Amniotic stem cell (primary cell): ENCODE results near the gene RGS8.
"Not testable (repeated sequence)": the region's sequence is repeated elsewhere in the genome, so short reads cannot be mapped to it uniquely, and the experiment has no call there.

Source experiments
- DNase-seq: peaks from one replicate; lab custom pipeline; 2025; lab: John Stamatoyannopoulos, UW

RGS8 gene

DNA sequence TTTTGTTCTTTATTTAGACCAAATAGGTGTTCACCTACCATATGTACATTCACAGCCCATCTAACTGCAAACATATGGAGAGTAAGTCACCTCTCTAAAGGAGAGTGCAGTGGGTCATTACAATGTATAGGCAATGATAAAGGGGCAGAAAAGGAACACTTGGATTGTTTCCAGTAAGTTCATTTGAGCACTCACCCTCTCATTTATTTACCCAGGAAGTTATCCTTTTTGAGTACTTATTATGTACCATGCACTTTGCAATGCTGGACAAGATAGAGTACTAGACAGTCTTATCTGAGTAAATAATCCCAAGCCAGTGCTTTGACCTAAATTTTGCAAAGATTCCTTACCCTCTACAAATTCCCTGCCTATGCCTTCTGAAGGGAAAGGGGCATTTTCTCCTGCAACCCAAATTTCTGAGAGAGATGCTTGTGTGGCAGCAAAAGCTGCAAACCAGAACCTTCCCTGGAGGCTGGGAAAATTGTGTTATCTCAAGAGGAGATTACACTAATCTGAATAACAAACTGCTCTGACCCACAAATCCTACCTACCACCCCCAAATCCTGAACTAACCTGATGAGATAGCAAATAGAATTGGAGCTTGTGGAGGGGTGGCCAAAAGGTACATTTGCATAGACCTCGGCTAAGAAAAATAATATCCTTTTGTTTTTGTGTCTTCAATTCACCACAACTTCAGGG is 18.6 kb upstream of the RGS8 start:
- no peak for DNase-seq

DNA sequence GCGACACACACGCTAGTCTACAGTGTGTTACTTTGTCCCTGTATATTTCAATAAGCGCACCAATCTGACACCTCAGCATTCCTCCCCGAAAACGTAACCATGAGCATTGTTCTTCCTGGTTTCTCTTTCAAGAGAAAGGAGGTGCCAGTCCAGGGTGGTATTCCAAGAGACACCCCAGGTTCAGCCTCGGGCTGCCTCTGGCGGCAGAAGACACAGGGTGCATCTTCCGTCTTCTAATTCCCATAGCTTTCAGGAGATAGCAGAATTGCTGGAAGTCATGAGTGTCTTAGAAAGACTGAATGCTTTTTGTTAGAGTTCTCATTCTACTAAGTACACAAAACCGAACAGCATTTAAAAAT is 15.9 kb upstream of the RGS8 start:
- DNase-seq: no peak

DNA sequence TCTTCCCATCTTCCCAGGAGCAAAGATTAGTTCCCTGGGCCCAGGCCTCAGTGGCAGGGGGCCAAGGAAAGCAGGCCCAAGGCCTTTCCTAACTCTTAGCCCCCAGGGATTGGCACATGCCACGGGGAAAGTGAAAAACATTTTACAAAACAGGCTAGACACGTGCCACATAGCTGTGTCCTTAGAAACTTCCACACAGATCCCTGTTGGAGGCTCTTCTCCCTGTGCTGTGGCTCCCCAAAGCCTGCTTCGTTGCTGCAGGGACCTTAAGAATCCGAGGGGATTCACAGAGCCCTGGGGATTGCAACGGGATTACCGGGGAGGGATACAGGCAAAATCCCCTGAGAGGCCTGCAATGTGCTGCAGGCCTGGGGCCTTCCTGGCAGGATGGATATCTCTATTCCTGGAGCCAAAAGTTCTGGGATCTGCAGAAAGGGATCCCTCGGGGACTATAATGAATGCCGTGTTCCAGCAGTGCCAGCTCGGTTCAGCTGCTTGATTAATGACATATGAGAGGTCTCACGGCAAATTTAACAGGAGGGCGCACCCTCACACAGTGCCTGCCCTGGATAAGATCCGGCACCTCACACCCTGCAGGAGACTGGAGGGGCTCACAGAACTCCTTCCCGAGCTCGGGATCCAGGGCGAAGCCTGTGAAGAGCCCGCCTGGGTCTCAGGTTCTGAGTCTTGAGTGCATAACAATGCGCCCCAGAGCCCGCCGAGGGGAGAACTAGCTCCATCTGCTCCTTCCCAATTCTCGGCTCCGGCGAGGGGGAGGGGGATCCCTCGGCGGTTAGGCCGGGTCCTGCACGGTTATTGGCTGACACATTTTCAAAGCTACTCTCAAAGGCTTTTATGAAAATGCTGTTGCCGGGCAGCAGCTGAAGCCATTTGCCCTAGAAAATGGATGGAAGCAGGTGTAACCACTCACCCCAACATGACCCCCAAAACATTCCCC is 15.3 kb upstream of the RGS8 start:
- no peak for DNase-seq

DNA sequence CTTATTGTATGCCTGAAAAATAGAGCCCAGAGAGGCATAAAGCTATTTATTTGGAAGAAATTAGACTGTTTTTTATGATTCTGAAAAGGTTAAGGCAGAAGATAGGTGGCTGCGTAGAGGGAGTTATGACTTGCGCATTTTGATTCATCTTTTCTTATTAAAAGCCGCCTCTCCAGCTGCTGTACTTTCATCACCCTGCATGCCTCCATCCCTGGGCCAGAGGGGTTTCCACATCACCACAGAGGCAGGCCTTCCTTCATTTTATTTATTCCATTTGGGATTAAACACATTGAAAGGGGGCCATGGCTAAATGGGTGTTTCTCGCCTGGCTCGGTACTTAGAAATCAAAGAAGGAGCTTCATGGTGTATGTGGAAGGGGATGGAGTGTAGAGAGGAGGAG is 14.6 kb upstream of the RGS8 start:
- no peak for DNase-seq

DNA sequence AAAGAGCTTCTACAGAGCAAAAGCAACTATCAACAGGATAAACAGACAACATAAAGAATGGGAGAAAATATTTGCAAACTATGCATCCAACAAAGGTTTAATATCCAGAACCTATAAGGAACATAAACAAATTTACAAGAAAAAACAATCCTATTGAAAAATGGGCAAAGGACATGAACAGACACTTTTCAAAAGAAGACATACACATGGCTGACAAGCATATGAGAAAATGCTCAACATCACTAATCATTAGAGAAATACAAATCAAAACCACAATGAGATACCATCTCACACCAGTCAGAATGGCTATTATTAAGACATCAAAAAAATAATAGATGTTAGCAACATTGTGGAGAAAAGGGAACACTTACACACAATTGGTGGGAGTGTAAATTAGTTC is 8.8 kb upstream of the RGS8 start:
- DNase-seq: not testable (repeated sequence)

DNA sequence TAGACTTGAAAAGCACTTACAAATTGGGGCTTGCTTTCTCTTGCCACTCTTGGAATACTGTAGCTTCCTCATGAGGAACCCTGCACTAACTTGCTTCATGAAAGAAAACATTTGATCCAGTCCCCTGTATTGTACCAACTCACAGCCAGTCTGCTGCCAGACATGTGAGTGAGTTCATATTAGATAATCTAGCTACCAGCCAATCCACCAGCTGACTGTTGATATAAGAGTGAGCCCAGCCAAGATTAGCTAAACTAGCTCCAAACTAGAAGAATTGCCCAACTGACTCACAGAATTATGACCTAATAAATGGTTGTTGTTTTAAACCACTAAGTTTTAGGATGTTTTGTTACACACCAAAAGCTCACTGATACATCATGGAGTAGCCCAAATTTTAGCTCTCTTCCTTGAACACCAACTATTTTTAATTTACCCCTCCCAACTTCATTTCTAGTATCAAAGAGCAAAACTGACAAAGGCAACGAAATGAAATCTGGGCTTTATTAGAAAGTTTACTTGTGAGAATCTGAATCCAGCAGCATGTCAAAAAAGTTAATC is 6.6 kb upstream of the RGS8 start:
- no peak for DNase-seq

DNA sequence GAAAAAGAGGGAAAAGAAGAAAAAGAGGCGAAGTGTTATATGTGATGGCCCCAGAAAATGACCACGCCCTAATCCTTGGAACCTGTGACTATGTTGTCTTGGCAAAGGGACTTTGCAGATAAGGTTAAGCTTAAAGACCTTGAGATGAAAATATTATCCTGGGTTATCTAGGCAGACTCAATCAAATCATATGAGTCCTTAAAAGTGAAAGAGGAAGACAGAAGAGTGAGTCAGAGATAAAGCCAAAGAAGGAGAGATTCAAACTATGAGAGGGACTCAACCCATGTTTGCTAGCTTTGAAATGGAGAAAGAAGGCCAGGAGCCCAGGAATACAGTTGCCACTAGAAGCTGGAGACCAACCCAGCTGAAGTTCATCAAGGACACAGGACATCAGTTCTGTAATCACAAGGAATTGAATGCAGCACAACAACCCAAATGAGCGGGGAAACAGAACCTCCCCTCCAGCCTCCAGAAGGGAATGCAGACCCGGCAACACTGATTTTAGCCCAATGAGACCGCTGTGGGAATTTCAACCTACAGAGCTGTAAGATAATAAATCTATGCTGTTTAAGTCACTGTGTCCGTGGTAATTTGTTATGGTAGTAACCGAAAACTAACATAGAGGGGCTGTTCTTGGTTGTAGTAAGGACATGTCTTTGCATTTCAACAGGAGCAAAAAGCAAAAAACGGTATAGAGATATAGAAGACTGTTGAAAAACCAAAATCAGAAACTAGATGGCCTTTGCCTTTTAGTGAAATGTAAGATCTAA is 4.2 kb upstream of the RGS8 start:
- no peak for DNase-seq

DNA sequence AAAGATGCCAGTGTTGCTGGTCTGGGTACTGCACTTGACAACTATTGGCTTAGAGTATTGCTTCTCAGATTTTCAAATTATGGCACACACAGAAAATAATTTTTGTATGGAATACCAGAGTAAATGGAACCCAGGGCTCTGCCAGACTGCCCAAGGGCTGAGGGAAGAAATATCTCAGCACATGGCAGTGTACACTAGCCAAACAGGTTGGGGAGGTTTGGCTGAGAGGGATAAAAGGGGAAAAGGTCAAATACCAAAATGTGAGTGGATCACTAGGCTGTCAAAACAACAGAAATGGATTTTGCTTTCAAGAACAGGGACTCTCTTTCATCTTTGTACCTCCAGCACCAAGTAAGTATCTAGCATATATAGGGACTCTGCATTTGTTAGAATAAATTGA is 3.0 kb upstream of the RGS8 start:
- no peak for DNase-seq

DNA sequence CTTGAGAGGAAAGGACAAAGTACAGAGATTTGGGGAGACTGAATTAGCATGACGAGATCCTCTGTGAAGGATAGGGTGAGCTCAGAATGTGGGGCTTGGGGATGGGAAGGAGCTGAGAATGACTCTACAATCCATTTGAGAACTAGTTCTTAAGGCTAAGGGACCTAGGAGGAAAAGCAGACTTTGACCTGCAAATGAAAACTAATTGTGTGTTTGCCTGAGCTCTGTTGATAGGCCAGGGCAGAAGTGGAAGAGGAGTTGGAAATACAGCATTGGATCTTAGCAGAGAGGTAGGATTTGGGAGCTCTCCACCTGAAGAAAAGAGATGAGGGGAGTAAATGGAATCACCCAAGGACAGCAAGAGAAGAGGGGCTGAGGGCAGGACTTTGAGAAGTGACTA is 2.1 kb upstream of the RGS8 start:
- no peak for DNase-seq

DNA sequence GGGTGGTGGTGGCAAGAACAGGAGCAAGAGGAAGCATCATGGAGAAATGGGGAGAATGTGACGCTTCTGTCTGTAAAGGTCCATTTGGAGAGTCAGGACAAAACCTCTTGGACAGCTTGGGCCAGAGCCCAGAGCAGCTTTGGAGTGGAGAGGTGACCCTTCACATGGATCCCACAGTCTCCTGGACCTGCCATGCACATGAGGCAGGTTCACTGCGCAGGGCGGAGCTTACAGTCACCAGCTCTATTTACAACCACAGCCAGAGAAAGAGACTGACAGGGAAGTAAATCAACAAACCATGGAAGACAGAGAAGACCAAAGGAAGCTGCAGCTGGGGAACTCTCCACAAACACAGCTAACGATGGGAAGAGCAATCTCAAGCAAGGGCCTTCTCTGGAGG is 828 bp upstream of the RGS8 start:
- no peak for DNase-seq

DNA sequence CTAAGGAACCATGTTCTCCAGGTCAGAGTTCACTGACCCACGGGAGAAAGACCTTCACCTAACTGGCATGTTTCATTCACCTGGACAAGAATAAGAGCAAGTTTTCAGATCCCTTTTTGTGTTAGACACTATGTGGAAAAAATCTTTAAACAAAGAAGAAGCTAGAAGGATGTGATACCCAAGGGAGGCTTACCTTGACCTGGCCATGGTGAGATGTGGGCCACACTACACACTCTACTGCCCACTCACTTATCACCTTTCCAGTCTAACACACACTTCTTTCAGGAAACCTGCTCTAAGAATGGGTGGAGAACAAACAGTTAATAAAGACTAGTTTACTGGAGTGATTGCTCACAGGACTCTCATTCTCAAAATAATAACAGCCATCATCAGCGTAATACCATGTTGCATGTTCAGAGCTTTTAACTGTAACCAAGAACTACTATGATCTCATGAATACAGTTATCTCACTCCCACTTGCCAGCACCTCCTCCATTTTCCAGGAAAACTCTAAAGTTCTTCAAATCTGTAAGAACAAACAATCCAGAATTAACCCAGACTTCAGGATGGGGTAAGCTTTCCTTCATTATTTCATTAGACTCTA is 1.4 kb downstream of the RGS8 start:
- no peak for DNase-seq

DNA sequence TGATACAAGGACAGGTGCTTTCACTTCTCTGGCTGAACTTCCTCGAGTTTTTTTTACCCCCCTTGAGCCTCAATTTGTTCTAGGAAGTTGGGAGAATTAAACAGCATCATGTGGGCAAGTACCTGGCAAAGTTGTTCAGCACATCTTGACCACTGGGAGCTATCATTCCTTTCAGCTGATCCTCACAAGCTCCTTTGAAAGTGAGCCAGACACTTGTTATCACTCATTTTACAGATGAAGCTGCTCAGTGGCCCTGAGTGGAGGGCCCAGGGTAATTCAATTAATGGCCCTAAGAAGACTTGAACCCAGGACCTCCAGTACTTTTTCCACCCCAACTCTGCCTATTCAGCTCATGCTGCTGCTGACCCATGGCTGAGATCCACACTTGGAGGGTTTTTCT is 2.0 kb downstream of the RGS8 start:
- DNase-seq: no peak

DNA sequence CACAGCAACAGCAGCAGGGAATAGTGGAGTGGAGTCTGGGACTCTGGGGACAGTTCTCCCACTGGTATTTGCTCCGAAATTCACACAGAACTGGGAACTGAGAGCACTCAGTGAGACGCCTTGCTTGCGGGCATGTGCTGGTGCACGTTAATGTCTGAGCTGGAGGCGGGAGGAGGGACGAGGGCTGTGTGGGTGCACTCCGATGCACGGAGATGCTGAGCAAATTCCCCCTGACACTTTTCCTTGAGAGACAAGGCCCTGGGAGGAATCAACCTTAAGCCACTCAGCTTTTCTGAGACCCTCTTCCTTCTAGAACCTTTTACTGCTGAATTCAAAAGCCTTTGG is 2.8 kb downstream of the RGS8 start:
- DNase-seq: no peak

DNA sequence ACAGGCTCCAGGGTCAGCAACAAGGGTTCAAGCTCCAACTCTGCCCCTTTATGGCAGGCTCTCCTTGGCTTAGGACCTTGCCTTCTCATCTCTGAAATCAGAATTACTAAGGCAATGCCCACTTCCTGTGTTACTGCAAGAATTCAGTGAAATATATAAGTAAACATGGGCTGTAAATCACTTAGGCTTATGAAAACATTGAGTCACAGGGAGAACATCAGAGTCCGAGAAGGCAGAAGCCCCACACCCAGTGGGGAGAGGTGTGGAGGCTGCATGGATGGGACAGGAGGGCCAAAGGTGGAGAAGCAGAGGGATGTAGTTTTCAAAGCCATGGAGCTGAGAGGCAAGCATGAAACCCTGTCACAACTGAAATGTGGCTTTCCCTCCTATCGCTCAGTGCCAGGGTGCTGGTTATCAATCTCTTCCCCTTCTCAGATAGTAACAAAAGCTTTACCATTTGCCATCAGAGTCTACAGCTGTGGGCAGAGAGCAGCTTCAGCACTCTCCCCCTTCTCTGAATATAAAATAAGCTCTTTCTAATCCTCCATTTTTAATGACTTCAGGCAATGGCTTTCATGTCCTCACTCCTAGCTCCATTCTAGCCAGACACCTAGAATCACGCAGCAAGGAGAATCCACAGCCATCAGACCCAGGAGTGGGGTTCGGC is 3.4 kb downstream of the RGS8 start:
- DNase-seq: no peak

DNA sequence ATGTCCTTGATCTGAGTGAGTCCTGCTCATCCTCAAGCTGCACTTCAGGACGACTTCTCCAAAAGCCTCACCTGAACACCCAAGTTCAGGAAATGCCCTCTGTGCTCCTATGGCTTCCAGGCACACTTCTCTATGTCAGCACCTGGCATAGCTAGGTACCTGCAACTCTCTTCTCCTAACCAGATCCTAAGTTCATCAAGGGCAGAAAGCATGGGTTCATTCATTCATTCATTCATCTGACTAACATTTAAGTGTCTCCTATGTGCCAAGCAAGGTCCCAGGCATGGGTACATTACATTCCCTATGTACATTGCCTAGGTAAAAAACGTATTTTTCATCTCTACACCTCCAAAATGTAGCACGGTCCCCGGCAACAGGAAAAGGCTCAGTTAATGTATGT is 4.0 kb downstream of the RGS8 start:
- DNase-seq: no peak

DNA sequence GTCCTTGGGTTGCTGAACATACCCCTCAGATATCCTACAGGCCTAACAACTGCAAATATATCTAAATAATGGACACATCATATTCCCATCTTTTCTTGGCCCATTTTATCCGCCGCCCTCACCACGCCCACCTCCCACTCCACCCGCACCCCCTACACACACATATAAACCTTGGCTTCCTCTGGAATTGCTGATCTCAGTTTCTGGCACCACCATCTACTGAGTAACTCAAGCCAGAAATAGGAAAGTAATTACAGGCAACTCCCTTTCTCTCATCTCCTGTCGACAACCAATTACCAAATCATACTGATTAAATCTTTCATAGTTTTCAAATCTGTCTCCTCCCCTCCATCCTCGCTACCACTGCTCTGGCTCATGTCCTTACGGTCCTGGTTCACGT is 4.7 kb downstream of the RGS8 start:
- DNase-seq: no peak

DNA sequence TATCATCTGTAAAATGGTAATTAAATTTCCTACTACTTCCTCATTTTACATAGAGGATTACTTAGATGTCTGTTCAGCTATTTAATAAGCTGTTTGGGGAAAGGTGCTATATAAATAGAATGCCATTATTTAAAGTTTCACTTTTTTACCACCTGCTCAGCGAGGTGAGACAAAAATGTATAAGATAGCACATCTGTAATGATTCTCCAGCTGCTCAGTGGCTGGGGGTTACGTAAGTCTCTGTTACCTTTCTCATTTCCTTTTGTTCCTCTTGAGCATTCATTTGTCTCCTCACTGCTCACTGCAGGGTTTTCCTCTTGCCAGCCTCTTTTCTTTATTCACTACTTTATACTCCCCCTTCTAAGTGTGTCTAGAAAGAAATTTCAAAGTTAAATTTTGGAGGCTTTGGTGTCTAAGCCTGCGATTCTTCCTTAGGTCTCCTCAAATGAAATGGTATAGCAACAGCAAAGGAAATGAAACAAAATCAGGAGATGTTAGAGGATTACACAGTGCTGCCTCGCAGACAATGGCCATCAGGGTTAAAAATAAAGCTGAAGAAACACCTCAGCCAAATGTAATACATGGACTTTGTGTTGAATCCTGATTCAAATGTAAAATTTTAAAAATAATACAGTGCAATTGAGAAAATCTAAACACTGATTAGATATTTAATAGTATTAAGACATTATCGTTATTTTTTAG is 6.8 kb downstream of the RGS8 start:
- no peak for DNase-seq

DNA sequence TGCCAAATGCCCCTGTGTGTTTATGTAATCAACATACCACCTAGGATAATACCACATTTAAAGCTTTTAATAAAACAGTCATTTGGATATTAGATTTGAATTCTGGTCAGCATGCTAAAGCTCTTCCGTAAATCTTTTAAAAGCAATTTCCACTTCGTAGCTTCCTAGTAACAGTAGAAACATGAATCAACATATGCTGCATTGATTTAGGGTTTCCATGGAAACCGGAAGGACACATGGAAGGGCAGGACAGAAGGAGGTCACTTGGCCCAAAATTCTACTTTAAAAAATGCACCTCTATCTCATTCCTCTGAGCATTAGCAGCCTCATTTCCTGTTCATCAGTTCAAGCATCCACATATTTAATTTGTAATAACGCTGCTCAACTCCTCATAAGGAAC is 8.1 kb downstream of the RGS8 start:
- no peak for DNase-seq

DNA sequence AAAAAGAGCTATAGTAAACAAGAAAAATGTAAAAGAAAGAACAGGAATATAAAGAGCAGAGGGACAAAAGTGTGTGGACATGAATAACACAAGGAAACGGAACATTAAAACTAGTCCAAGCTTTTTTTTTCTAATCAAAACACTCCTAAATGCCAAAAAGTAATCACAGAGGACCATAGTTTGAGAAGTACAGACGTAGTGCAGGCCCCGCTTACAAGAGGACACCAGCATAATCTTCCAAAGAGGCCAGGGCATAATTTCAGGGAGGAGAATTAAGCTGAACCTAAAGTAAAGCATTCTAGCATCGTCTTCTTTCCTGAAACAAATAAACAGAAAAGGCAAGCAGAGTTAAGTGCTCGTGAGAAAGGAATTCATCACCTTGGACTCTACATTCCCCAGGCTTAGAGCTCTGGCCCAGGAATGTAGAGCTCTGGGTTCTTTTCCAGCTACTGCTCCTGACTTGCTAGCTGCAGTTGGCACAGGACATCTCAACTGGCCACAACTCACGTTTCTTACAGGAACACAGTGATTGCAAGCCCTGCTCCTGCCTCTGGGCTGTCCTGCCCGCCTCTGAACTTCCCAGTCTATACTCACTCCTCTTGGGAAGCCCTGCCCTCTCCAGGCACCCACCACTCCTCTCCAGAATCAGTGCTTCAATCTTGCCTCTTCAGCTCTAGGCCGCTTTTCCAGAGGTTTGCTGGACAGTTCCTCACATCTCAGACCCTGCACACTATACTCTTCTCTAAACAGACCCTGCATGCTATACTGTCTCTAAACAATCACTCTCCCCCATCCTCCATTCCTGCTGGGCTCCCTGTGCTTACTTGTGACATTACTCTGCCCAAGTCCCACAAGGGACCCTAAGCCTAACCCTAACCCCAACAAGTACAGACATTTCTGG is 9.8 kb downstream of the RGS8 start:
- no peak for DNase-seq

DNA sequence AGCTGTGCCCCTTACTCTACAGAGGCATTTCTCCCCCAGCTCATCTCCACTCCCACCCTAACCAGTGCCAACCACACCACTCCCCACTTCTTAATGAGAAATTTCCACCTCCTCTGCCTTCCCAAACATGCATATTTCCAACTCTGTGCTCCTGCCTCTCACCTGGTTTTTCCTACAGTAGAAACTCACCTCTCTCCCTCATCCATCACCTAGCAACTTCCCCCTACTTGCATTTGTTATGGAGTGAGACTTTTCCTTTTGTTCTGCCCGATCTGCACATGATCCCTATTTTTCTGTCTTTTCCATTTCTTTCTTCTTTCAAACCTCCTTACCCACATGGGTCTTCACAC is 11.9 kb downstream of the RGS8 start:
- no peak for DNase-seq
